ENCODE results near the gene SMARCAL1. TPM values are rescaled to one million over a fixed set of nuclear protein-coding genes. Genes with fewer than 3 reads are reported as not detected.
"Not testable (repeated sequence)": the region's sequence is repeated elsewhere in the genome, so short reads cannot be mapped to it uniquely, and the experiment has no call there.

The SMARCAL1 gene
- total RNA-seq, 1 donor from 2014 or later, result 7.4 TPM

GRCh38 chr2:216505133-216506106, 93.1 kb downstream of the SMARCAL1 start:
- FAIRE-seq, result no peak
- H3K36me3 ChIP-seq (ENCODE audit: control insufficient read depth, insufficient read depth, low read length), result peaks cover 27% of the 10 kb centered on the region
- no peak overlapping the region for H3K4me3 ChIP-seq (ENCODE audit: low read depth, low read length)
- H3K27me3 ChIP-seq (ENCODE audit: control insufficient read depth, insufficient read depth, low read length), result no peaks in the 10 kb centered on the region
- no peak for TF ChIP-seq CTCF (IDR thresholded peaks at IDR 0.05; ENCODE audit: insufficient read depth, low read length, severe bottlenecking)
- no peak for DNase-seq (ENCODE audit: low read depth)

- DNase-seq (ENCODE audit: low read depth), result no peak
- FAIRE-seq, result no peak
Measured at GRCh38 chr2:216507220-216508160, 95.2 kb downstream of the SMARCAL1 start.

GRCh38 chr2:216508229-216508628, 95.9 kb downstream of the SMARCAL1 start:
- Histone ChIP-seq H3K27me3 (ENCODE audit: control insufficient read depth, insufficient read depth, low read length) (no peaks in the 10 kb centered on the region), H3K4me3 (ENCODE audit: low read depth, low read length) (no peak overlapping the region), H3K36me3 (ENCODE audit: control insufficient read depth, insufficient read depth, low read length) (peaks cover 15% of the 10 kb centered on the region)
- no peak for DNase-seq (ENCODE audit: low read depth)
- no peak for TF ChIP-seq CTCF (IDR thresholded peaks at IDR 0.05; ENCODE audit: insufficient read depth, low read length, severe bottlenecking)
- no peak for FAIRE-seq

More at GRCh38 chr2:216507220-216508160, 95.2 kb downstream of the SMARCAL1 start:
- no peak overlapping the region for H3K4me3 ChIP-seq (ENCODE audit: low read depth, low read length)
- peaks cover 21% of the 10 kb centered on the region for H3K36me3 ChIP-seq (ENCODE audit: control insufficient read depth, insufficient read depth, low read length)
- H3K27me3 ChIP-seq (ENCODE audit: control insufficient read depth, insufficient read depth, low read length), result no peaks in the 10 kb centered on the region
- no peak for TF ChIP-seq CTCF (IDR thresholded peaks at IDR 0.05; ENCODE audit: insufficient read depth, low read length, severe bottlenecking)

- peak; percentile 62 for DNase-seq (ENCODE audit: low read depth)
- FAIRE-seq, result no peak
- H3K27me3 ChIP-seq (ENCODE audit: control insufficient read depth, insufficient read depth, low read length), result no peaks in the 10 kb centered on the region
- H3K36me3 ChIP-seq (ENCODE audit: control insufficient read depth, insufficient read depth, low read length), result peaks cover 12% of the 10 kb centered on the region
- H3K4me3 ChIP-seq (ENCODE audit: low read depth, low read length), result no peak overlapping the region
- peak; percentile 40 for TF ChIP-seq CTCF (IDR thresholded peaks at IDR 0.05; ENCODE audit: insufficient read depth, low read length, severe bottlenecking)
Measured at GRCh38 chr2:216516730-216517350, 104.6 kb downstream of the SMARCAL1 start.

- DNase-seq (ENCODE audit: low read depth), result no peak
- no peaks in the 10 kb centered on the region for H3K27me3 ChIP-seq (ENCODE audit: control insufficient read depth, insufficient read depth, low read length)
- TF ChIP-seq CTCF (IDR thresholded peaks at IDR 0.05; ENCODE audit: insufficient read depth, low read length, severe bottlenecking), result no peak
- no peak for FAIRE-seq
- no peak overlapping the region for H3K4me3 ChIP-seq (ENCODE audit: low read depth, low read length)
- H3K36me3 ChIP-seq (ENCODE audit: control insufficient read depth, insufficient read depth, low read length), result peaks cover 12% of the 10 kb centered on the region
Measured at GRCh38 chr2:216517447-216518225, 105.4 kb downstream of the SMARCAL1 start.

GRCh38 chr2:216518566-216519119, 106.4 kb downstream of the SMARCAL1 start:
- FAIRE-seq; H3K27me3 ChIP-seq (ENCODE audit: control insufficient read depth, insufficient read depth, low read length); DNase-seq (ENCODE audit: low read depth); H3K4me3 ChIP-seq (ENCODE audit: low read depth, low read length): not testable (repeated sequence)
- peaks cover 12% of the 10 kb centered on the region for H3K36me3 ChIP-seq (ENCODE audit: control insufficient read depth, insufficient read depth, low read length)
